Right lobe of liver (tissue), 6 donors: ENCODE data around the gene CLPSL2. TPM values are rescaled to one million over a fixed set of nuclear protein-coding genes. Genes with fewer than 3 reads are reported as not detected.

Source experiments
- ATAC-seq, 4 donors: fragments of 200-7000 bp; cut with Tn5 transposase; one replicate each; pipeline ENCODE4 v1.9.1; 2020; ENCODE audit warnings: mild to moderate bottlenecking in 4 of 4, moderate library complexity in 4 of 4
- DNase-seq, 3 donors: peaks; one replicate each; pipeline ENCODE4 v3.0.0-alpha.2; 2020
- H3K27ac ChIP-seq, 3 donors: fragments of 200-600 bp; one replicate each; pipeline ENCODE4 v1.8.0; 2022
- H3K27me3 ChIP-seq, 2 donors: fragments of 200-600 bp; one replicate each; pipeline ENCODE4 v1.8.0; 2022
- H3K36me3 ChIP-seq, 4 donors: fragments of 200-600 bp; sonication (generic) in 1 of 4; one replicate each; pipeline versions ENCODE4 v1.5.1 to v1.8.0; 2017 to 2022; ENCODE audit warnings: control low read depth in 1 of 4
- H3K4me1 ChIP-seq, 4 donors: fragments of 200-600 bp; sonication (generic) in 1 of 4; one replicate each; pipeline versions ENCODE4 v1.5.1 to v1.8.0; 2017 to 2022; ENCODE audit warnings: control low read depth in 1 of 4
- H3K4me3 ChIP-seq, 3 donors: fragments of 200-600 bp; one replicate each; pipeline ENCODE4 v1.8.0; 2022
- H3K9me3 ChIP-seq, 4 donors: fragments of 200-600 bp; sonication (generic) in 1 of 4; one replicate each; pipeline versions ENCODE4 v1.5.1 to v1.8.0; 2017 to 2022; ENCODE audit warnings: control low read depth in 1 of 4
- CTCF ChIP-seq, 4 donors: fragments of 200-600 bp in 3 of 4; fragments of 450-650 bp in 1 of 4; IDR thresholded peaks; one replicate each; pipeline versions ENCODE4 v1.5.1 to v1.8.0; 2016 to 2022; ENCODE audit warnings: antibody characterized with exemption in 4 of 4, mild to moderate bottlenecking in 2 of 4
- POLR2A ChIP-seq: fragments of 450-650 bp; IDR thresholded peaks from one replicate; pipeline ENCODE4 v1.6.1; 2017; ENCODE audit warnings: antibody characterized with exemption, mild to moderate bottlenecking
- WGBS: methylation state at CpG from one replicate; pipeline ENCODE4 v1.1.6; 2018; ENCODE audit warnings: low coverage, low lambda C conversion rate; ENCODE audit not compliant: insufficient coverage; ENCODE audit errors: missing lambda C conversion rate; 5-methylcytosine and 5-hydroxymethylcytosine counted together
- intact Hi-C, 2 donors: fragments of 100-400 bp; cut with DNase I; formaldehyde crosslinking; loops; one replicate each; pipeline versions ENCODE4 v1.11.2 to v1.14.1; 2022
- total RNA-seq, 6 experiments: library from RNA; depleted of rRNA in 2 of 6; stranded (reverse); fragments of >200 nt in 2 of 6; fragmentation: NEBNext Ultra II Directional in 3 of 6; extraction: Animal tissue kit (Norgen Biotek cat#: 25700) in 3 of 6; gene quantifications; one replicate each; pipeline versions ENCODE4 v1.1.0 to v1.2.4, GENCODE V29; 2016 to 2023
- donor health status: DM: no; HTN: yes; CAD: no.
- donor health status: DM: no; HTN: no; CAD: no.
- donor health status: DM: no; HTN: no; CAD: no.
- donor health status: DM: no; HTN: yes; CAD: no.
- donor health status: DM: no; HTN: yes; CAD: no.

Gene CLPSL2
- total RNA-seq, 6 experiments from 2014 or later = not detected

DNA sequence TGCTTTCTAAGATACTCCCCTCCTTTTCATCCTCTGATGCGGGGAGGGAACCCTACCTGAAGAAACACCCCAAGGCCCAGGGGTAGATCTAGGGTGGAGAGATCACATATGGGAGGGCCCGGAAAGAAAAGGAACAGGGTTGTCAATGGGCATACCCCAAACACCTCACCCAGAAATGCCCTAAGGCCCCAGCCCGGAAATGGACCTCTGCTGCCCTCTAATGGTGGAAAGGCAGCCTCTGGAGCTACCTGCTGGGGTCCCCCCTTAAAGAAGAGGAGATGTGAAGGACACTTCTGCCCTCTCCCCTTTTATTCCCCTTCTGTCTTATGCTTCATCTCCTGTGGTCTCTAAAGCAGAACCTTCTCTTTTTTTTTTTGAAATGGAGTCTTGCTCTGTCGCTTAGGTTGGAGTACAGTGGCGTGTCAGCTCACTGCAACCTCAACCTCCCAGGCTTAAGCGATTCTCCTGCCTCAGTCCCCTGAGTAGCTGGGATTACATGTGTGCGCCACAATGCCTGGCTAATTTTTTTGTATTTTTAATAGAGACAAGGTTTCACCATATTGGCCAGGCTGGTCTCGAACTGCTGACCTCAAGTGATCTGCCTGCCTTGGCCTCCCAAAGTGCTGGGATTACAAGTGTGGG lies 40.0 kb upstream of the CLPSL2 start:
- WGBS = 55% methylated on average over 7 of the region's 8 CpGs

DNA sequence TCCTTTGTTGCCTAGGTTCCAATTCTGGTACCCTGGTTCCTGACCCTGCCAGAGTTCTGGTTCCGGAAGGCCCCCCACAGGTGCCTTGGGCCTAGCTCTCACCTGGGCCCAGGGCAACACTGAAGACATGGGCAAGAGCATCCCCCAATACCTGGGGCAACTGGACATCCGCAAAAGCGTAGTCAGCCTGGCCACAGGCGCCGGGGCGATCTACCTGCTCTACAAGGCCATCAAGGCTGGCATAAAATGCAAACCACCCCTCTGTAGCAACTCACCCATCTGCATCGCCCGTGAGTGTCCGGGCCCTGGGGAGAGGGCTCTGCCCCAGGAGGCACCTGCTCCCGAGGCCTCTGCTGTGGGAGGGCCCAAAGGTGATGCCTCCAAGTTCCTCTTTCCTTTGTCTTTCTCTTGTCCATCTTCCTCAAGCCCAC lies 39.4 kb upstream of the CLPSL2 start, which contains the start of gene ARMC12:
Gene ARMC12, plus strand, starts transcription at position 51 of the 431 bp plus-strand sequence. Its CDS starts 77 bp downstream, at position 128.
- TF ChIP-seq CTCF (IDR thresholded peaks at IDR 0.05) (no peak), POLR2A (no peak)
- ATAC-seq = no peak
- no peak within 1 kb of the TSS for H3K27ac ChIP-seq
- intact Hi-C loops = loop anchor here (5.0 to 10.0 kb wide), 3 partner anchors 152 to 215 kb away; no protein-coding TSS in a partner anchor
- H3K4me3 ChIP-seq = no peak within 1 kb of the TSS
- no peaks in the 10 kb centered on the region for H3K36me3 ChIP-seq
- peaks cover 6 to 41% (median 22%) of the 10 kb centered on the region in 4 donors for H3K4me1 ChIP-seq
- H3K9me3 ChIP-seq = no peaks in the 10 kb centered on the region
- no peaks in the 10 kb centered on the region for H3K27me3 ChIP-seq
- WGBS = 100% methylated on average over 1 of the region's 10 CpGs
- DNase-seq = peak in 1 of 3 donors; percentile 54

More for the DNA sequence above, 40.0 kb upstream of the CLPSL2 start:
- peak; percentile 11 to 30 (median 16) for ATAC-seq
- Histone ChIP-seq H3K27me3 (no peaks in the 10 kb centered on the region), H3K9me3 (no peaks in the 10 kb centered on the region), H3K36me3 (no peaks in the 10 kb centered on the region), H3K4me3 (no peak overlapping the region), H3K27ac (no peak overlapping the region), H3K4me1 (peaks cover 6 to 42% (median 22%) of the 10 kb centered on the region in 4 donors)
- DNase-seq = peak; percentile 62 to 78 (median 70)
- peak; percentile 76 to 96 (median 90) for TF ChIP-seq CTCF (IDR thresholded peaks at IDR 0.05)
- TF ChIP-seq POLR2A = no peak
- intact Hi-C loops = loop anchor here (5.0 to 10.0 kb wide), 3 partner anchors 152 to 214 kb away; no protein-coding TSS in a partner anchor

GRCh38 chr6:35737413-35738211 lies 38.8 kb upstream of the CLPSL2 start:
- Histone ChIP-seq H3K4me3 (no peak overlapping the region), H3K36me3 (no peaks in the 10 kb centered on the region), H3K27me3 (no peaks in the 10 kb centered on the region), H3K9me3 (no peaks in the 10 kb centered on the region), H3K4me1 (peaks cover 6 to 37% (median 18%) of the 10 kb centered on the region in 4 donors), H3K27ac (no peak overlapping the region)
- DNase-seq (peak in 1 of 3 donors; percentile 48), ATAC-seq (peak; percentile 66 to 78 (median 72))
- WGBS = 39% methylated on average over 11 of the region's 16 CpGs
- intact Hi-C loops = loop anchor here (5.0 to 10.0 kb wide), 3 partner anchors 153 to 215 kb away; no protein-coding TSS in a partner anchor
- TF ChIP-seq POLR2A (no peak), CTCF (IDR thresholded peaks at IDR 0.05) (peak; percentile 82 to 92 (median 87))

- H3K9me3 ChIP-seq = no peaks in the 10 kb centered on the region
- H3K27ac ChIP-seq = peak overlapping the region; percentile 18 to 44 (median 29)
- H3K36me3 ChIP-seq = no peaks in the 10 kb centered on the region
- peak in 1 of 4 donors; percentile 16 for TF ChIP-seq CTCF (IDR thresholded peaks at IDR 0.05)
- TF ChIP-seq POLR2A = peak; percentile 34
- H3K4me3 ChIP-seq = no peak overlapping the region
- peak in 2 of 3 donors; percentile 27 to 44 for DNase-seq
- H3K4me1 ChIP-seq = peaks cover 0 to 19% (median 9%) of the 10 kb centered on the region in 4 donors
- peak; percentile 63 to 72 (median 68) for ATAC-seq
- intact Hi-C loops = loop anchor here (5.0 to 10.0 kb wide), 3 partner anchors 155 to 218 kb away; no protein-coding TSS in a partner anchor
- 48% methylated on average over 5 of the region's 5 CpGs for WGBS
- no peaks in the 10 kb centered on the region for H3K27me3 ChIP-seq
Observed at GRCh38 chr6:35739645-35740524, 36.5 kb upstream of the CLPSL2 start.
